GM15510 (cell line): ENCODE data around the gene CRELD1.

Experiments
- POLR2A ChIP-seq: IDR thresholded peaks from 3 replicates; pipeline ENCODE4 v1.6.1; 2011; ENCODE audit warnings: borderline replicate concordance; ENCODE audit not compliant: insufficient read length; ENCODE audit errors: extremely low read depth

The CRELD1 gene

GRCh38 chr3:9965200-9965875, 31.7 kb downstream of the CRELD1 start:
- TF ChIP-seq POLR2A: no peak

DNA sequence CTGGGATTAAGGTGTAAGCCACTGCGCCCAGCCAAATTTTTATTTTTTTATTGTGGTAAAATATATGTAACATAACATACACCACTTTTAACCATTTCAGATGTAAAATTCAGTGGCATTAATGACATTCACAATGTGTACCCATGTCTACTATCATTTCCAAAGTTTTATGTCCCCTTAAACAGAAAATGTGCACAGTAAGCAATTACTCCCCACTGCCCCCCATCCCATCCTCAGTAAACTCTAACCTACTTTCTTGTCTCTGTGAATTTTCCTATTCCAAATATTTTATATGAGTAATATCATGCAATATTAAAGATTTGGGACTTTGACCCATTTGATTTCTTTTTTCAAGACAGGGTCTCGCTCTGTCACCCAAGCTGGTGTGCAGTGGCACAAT, 33.2 kb downstream of the CRELD1 start:
- TF ChIP-seq POLR2A: no peak

DNA sequence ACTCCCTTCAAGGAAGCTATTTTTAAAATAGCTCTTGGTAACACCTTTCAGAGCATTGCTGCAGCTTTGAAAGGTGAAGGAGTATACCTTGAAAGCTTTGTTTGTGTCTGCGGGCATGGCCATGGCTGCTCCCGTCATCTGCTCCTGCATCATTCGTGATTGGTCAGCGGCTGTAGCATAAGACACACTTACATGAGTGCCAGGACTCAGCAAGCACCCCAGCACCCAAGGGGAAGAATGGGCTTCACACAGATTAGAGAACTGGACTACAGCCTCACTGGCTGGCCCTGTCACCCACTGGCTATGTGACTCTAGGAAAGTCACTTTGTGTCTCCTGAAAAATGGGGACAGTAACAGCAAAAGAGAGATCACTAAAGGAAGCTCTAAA, 36.0 kb downstream of the CRELD1 start:
- no peak for TF ChIP-seq POLR2A

- no peak for TF ChIP-seq POLR2A
These were observed 36.5 kb downstream of the CRELD1 start for GRCh38 chr3:9970020-9970652.

GRCh38 chr3:9976721-9977709, 43.4 kb downstream of the CRELD1 start:
- TF ChIP-seq POLR2A: no peak

GRCh38 chr3:9978710-9979305, 45.2 kb downstream of the CRELD1 start:
- TF ChIP-seq POLR2A: no peak

DNA sequence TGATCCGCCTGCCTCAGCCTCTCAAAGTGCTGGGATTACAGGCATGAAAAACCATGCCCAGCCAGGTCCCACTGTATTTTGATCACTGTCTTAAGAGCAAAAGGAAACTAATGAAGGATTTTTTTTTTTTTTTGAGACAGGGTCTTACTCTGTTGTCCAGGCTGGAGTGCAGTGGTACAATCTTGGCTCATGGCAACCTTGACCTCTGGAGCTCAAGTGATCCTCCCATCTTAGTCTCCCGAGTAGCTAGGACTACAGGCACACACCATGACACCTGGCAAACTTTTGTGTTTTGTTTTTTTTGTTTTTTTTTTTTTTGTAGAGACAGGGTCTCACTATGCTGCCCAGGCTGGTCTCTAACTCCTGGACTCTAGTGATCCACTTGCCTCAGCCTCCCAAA, 46.6 kb downstream of the CRELD1 start:
- no peak for TF ChIP-seq POLR2A

DNA sequence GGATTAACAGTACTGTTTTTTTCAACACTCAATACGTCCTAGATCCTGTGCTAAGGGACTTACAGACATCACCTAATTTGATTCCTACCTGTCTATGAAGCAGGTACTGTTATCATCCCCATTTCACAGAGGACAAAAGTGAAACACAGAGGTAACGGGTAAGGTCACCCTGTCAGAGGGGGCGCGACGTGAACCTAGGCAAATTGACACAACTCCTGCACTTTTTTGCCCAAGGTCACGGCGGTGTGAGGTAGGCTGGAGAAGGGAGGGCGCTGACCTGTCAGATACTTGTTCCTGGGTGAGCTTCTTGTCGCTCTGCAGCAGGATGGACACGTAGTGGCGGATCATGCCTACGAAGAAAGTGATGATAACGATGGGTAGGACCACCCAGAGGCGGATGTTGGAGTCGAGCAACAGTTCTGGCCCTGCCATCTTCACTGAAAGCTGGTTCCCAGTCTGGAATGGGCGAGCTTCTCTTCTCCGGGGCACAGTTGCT, 52.6 kb downstream of the CRELD1 start:
- TF ChIP-seq POLR2A: no peak

DNA sequence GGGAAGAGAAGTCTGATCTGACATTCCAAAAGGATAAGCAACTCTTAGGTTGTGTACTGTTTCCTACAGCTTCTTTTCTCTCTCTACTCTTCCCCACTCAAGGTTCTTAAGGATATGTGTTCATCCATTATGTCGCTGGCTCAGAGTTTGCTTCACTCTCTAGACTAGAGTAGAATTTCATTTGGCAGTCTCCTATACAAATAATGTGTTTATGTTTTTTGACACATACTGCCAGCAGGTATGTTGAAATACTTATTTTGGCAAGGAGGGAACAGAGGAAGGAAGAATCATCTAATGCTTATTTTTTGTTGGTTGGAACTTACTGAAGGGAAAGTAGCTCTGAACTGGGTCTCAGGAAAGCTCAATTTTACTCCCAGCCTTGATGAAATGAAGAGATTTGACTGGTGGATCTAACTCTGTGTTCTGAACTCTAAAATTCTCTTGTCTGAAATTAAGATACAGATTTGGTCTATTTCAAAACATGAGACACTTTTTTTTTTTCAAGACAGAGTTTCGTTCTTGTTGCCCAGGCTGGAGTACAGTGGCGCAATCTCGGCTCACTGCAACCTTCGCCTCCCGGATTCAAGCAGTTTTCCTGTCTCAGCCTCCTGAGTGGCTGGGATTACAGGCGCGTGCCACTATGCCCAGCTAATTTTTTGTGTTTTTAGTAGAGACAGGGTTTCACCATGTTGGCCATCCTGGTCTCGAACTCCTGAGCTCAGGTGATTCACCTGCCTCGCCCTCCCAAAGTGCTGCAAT, 60.6 kb downstream of the CRELD1 start:
- TF ChIP-seq POLR2A: no peak
